NCI-H2081 (cell line): ENCODE results near the gene WDR7.

Source experiments
- DNase-seq, 2 experiments: peaks; one replicate each; lab custom pipeline; 2025; lab: John Stamatoyannopoulos, UW

The WDR7 gene

DNA sequence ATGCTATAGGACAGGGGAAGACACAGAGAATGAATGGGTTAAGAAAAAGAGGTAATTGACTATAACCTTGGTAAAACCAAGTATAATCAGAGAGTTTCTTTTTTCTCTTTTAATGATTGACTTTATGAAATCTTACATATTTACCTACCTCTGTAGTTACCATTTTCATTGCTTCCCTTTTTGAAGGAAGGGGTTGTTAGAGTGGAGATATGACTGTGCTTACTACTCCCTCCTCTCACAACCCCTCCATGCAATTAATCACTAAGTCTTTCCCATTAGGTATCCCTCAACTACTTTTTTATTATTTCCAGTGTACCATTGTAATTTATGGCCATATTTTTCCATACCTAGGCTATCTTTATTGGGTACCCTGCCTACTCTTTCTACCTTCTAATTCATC lies 71.4 kb downstream of the WDR7 start:
- DNase-seq: no peak

DNA sequence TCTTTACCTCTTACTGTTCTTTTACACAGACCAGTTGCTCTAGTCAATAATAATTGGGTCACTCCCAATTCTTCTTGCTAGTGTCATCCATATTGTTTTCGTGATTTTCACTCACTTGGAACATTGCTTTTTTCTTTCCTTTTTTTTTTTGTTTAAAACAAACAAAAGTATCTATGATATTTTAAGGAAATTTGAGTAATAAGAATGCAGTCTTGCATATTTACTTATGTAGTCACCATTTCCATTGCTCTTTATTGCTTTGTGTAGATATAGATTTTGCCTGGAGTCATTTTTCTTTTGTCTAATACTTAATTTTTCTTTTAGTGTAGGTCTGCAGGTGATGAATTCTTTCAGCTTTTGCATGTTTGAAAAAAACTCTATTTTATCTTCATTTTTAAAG lies 71.9 kb downstream of the WDR7 start:
- DNase-seq: no peak

DNA sequence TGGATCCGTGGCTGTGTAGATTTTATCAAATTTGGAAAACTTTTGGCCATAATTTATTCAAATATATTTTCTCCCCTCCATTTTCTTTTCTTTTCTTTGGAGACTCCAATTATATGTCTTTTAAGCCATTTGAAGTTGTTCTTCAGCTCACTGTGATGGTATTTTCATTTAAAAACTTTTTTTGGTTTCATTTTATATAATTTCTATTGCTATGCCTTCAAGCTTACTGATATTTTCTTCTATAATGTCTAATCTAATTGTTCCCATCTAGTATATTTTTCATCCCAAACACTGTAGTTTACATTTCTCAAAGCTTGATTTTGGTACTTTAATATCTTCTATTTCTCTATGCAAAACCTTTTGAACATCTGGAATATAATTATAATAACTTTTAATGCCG lies 72.5 kb downstream of the WDR7 start:
- no peak for DNase-seq

DNA sequence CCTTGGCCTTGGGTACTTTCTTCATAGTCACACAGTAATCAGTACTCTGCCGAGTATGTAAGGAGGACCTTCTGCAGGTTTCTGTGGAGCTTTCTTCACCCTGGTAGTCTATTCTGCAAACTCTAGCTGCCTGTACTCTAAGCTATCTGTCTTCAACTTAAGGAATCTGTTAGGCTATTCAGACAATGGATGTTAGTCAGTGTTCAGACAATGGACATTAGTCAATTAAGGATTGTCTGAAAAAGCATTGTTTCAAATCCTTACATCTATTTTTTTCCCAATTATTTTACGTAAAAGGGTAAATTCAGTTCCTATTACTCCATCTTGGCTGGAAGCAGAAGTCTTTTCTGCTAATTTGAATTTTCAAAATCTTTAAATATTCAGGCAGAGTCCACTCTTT lies 75.7 kb downstream of the WDR7 start:
- DNase-seq: no peak

DNA sequence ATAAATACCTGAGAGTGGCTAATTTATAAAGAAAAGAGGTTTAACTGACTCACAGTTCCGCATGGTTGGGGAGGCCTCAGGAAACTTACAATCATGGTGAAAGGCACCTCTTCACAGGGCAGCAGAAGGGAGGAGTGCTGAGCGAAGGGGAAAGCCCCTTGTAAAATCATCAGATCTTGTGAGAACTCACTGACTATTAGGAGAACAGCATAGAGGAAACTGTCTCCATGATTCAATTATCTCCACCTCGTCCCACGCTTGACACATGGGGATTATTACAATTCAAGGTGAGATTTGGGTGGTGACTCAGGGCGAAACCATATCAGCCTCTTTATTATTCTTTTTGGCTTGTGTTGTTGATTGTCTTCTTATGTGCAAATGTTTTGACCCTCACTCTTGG lies 76.2 kb downstream of the WDR7 start:
- no peak for DNase-seq

DNA sequence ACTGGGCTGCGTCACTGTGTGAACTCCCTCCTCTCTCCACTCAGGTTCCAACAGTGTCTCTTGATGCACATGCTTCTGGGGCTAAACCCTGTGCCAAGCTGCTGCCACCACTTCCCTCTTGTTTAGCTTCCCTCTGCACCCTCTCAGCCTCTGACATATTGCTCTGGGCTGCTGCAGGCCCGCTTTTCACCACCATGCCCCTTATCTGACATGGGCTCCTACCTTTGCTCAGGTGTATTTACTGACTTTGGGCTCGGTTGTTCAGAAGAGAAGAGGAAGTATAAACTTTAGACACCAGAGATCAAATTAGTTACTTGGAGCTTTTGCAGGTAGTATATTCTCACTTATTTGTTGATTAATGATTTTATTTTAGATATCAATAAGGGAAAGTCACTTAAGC lies 77.6 kb downstream of the WDR7 start:
- DNase-seq: no peak

DNA sequence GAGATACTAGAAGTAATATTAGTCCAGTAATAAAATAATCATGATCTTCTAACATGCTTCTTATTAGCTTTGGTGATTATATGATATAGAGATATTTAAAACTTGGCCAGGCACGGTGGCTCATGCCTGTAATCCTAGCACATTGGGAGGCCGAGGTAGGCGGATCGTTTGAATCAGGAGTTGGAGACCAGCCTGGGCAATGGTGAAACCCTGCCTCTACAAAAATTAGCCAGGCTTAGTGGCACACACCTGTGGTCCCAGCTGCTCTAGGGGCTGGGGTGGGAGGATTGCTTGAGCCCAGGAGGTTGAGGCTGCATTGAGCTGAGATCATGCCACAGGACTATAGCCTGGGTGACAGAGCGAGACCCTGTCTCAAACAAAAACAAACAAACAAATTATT lies 87.0 kb downstream of the WDR7 start:
- DNase-seq: no peak

DNA sequence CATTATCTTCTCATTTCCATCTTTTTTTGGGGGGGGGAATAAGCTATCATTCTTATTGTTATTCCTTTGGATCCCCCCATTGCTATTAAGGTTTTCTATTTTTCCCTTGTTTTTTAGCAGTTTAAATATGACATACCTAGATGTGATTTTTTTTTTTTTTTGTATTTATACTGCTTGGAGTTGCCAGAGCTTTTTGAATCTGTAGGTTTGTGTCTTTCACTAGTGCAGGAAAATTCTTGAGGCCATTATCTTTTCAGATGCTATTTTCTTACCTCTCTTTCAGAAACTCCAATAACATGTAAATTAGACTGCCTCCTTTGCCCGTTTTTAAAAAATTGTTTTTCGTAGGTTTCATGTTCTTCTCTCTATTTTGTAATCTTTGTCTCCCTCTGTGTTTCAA lies 88.6 kb downstream of the WDR7 start:
- DNase-seq: no peak

DNA sequence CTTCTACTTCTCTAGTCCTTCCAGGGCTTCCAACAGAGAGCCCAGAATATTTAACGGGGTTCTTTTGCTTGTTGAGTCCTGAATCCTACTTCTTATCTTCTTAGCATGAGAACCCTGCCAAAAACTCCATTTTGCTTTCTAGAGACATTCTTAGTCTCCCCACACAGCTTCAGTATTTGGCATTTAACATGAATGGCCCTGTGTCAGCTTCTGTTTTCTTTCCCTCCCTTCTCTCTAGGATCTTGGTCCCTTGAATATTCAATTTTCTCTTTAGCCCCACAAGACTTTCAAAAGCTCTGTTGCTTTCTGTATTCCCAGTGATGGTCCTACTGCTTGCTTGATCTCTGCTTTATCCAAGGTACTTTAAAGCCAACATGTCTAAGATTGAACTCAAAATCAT lies 89.5 kb downstream of the WDR7 start:
- DNase-seq: no peak

DNA sequence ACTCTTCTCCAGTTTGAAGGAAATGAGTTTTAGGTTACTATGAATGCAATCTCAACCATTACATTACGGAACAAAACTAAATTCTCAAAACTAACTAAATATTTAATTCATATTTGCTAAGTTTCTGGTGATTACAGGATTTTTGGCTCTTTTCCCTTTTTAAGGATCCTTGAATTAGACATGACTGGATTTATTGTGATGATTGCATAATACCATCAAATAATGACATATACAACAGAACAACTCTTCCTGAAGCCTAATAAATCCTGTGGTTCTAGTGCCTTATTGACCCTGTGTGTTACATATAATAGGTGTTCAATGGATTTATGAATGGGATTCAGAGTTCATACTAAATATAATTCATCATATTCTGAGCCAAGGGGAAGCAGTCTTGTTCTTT lies 90.5 kb downstream of the WDR7 start:
- no peak for DNase-seq

DNA sequence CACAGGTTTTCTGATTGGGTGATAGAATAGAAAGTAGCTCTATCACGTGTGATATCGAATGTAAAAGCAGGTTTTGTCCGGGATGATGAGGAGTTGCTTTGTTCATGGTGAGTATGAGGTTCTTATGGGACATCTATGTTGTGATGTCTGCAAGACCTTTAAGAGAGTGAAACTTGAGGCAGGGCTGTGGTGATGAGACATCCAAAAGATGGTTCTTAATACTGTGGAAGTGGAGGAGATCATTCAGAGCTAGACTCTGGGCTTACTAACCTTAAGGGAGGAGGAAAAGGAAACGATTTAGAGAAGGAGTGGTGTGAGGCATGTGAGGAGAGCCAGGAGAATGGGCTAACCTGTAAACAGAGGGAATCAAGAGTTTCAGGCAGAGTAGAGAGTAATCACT lies 92.0 kb downstream of the WDR7 start:
- DNase-seq: no peak

DNA sequence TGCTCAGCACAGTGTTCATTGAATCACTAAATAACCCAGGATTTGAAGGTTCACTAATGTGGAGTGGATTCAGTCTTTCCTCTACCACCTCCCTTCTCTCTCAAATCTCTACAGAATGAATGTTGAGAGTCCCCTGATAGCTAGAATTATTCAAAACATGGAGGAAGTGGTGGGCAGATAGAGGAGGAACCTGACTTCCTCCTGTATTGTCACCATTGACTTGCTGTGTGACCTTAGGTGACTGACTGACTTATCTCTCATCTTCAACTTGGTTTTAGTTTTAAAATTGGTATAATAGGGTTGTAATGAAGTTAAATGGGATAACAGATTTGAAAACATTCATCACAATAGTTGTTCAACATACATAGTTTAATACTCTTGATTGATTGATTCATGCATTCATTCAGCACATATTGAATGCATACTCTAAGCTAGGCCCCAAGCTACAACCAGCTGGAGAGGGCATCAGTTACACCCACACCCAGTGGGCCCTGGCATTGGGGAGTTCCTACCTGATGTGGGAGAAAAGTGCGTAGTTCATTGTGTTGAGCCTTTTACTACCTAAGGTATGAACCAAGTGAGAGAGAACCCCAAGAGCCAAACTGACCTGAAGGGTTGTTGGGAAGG lies 96.0 kb downstream of the WDR7 start:
- DNase-seq: no peak

DNA sequence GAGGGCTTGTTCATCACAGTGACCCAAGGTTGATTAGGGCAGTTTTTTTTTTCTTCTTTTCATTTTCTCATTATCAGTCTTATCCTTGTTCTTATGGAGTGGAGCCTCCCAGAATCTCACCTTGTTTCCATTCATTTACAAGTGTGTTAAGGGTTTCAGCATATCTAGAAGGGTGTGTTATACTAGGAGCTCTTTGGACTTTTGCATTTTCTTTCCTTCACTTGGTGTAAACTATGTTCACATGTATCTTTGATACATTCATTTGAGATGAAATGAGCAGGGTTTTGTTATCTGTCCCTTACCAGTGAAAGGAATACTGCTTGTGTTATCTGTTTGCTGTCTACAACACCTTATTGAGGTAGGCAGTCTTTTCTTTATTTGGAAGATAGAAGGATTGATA lies 96.7 kb downstream of the WDR7 start:
- DNase-seq: no peak

DNA sequence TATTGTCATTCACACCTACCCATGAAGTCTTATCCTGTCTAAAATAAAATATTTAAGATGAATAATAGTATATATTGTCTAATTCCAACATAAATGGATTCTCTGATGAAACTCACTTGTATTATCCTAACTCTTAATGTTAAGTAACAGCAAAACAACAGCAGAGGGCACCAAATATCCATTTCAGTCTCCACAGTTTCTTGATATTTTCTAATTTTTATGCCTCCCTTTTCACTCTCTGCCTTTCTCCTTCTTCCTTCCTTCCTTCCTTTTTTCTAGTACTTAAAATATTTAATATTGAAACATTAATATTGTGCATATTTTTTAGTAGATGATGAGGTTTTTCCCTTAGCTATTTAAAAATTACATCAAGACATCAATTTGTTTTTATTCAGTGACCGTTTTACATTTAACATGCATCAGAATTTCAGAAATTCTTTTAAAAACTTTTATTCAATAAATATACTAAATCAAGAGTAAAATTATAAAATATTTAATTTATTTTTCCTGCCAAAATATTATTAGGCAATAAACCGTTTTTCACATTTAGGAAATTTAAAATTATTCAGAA lies 97.6 kb downstream of the WDR7 start:
- peak; percentile 22 to 38 for DNase-seq

DNA sequence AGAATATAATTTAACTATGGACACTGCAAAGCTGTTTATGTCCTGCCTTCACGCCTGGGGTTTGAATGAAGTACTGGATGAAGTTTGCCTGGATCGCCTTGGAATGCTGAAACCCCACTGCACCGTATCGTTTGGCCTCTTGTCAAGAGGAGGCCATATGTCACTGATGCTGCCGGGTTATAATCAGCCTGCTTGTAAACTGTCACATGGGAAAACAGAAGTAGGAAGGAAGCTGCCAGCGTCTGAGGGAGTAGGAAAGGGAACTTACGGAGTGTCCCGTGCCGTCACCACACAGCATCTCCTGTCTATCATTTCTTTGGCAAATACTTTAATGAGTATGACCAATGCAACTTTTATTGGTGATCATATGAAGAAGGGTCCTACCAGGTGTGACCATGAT lies 105.8 kb downstream of the WDR7 start:
- no peak for DNase-seq

DNA sequence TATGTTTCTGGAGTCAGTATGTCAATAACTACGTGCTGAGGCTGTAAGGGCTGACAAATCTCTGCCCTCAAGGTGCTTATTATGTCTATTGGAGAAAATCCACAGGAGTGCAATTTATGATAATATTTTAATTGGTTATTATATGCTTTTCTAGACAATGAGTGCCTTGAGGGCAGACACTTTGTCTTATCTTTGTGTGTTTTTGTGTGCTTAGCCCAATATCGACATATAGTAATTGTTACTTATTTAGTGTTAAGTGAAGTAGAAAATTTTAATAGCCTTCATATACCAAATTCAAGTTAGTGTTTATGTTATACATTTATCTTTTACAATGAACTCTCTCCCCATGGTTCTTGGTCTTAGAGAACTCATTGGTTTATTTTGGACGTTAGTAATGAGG lies 118.9 kb downstream of the WDR7 start:
- DNase-seq: peak; percentile 4 to 75

DNA sequence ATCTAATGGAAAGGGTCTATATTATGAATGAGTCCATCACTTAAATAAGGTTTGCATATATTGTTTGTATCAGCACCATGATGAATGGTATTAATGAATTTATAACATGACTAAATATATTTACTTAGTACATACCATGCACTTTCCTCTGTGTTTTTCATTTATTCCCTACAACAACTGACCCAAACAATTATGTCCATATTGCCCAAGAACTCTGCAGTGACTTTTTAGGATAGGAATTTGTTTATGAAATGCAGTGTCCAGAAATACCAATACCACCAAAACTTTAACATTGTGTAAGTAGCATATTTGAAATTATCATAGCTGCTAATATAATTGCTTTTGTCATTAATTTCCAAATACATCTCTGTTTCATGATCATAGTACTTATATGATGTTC lies 119.7 kb downstream of the WDR7 start:
- no peak for DNase-seq

DNA sequence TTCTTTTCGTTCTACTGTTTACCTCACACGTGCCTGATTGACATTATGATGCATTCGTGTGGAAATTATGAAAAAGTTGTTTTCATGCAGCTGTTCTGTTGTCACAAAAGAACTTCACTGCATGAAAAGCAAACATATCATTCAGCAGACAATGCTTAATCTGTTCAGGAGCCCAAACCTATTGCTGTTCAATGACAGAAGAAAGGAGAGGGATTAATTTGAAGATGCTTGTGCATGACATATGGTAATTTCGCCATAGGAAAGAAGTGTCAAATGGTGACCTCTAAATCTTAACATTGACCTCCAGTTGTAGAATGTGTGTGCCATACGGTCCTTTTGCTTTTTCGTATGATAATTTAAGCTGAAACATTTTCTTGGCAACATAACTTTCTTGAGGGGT lies 124.5 kb downstream of the WDR7 start:
- DNase-seq: no peak

DNA sequence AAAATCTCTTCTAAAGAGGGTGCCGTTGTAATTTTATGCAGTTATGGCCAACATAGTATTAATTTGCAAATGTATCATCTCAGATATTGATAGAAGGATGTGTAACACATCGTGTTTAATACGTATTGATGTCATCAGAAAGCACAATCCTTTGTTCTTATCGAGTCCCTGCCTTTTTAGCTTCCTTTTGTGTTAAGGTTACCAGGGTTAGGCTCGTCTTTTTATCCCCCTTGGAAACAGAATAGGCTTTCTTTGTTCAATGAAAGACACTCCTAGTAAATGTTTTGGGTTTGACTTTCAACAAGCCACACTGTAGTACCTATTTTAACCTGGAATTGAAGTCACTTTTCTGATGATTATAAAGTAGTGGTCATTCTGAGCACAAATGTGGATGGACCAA lies 136.2 kb downstream of the WDR7 start:
- no peak for DNase-seq

DNA sequence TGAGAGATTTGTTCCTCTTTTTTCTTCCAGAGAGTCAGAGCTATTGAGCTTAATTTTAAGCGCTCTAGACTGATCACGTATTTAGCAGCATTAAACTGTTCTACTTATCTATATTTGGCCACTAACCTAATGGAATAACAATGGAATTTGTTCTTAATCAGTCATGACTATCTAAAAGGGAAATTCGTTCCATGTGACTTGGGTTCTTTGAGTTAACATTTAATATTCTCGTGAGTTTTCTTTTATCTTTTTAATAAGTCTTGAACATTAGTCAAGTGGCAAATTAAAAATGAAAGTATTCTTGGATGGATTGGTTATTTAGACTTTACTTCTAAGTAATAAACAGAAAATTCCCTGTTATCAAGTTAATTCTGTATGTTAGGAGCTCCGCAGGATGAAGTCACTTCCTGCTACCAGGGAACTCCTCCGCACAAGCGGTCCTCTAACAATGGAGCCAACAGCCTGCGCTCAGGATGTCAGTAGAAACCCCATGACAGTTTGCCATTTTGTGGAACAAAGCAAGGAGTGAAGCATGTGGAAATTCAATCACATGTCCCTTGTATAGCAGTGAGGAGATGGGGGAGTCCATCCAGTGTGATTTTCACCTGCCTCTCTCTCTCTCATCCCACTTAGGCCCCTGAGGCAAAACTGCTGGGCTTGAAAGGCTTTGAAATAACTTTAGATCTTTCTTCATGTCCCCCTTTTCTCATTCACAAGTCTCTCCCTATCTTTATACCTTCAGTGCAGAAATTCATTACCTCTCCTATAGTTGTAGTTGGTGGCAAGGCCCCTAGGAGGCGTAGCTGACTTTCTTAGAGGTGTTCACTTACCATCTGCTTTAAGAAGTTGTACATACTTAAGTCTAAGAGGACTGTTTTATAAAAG lies 138.1 kb downstream of the WDR7 start:
- no peak for DNase-seq

DNA sequence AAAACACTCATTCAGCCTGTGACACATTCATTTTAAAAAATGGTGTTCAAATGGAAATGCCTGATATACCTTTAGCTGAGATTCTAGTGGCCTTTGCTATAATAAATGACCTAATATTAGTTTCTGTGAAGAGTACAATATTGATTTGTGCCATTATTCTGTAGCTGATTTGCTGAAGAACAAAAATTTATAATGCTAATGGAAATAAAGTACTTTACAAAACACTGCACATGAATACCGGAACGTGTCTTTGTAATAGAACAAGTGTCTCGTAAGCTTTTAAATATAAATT lies 138.7 kb downstream of the WDR7 start:
- no peak for DNase-seq

DNA sequence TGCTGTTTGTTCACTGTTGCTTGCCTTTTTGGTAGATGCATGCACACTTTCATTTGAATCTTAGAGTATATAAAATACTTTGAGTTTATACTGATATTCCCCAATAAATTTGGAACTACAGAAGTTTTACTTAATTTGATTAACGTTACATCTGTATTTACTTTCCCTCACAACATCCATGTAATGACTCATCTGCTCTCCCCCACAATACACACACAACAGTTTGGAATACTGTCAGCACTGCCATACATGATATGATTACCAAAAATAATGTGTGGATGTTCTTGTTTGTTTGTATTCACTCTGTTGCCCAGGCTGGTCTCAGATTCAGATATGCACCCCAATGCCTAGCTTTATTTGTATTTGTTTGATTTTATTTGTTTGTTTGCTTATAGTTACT lies 144.2 kb downstream of the WDR7 start:
- DNase-seq: no peak

DNA sequence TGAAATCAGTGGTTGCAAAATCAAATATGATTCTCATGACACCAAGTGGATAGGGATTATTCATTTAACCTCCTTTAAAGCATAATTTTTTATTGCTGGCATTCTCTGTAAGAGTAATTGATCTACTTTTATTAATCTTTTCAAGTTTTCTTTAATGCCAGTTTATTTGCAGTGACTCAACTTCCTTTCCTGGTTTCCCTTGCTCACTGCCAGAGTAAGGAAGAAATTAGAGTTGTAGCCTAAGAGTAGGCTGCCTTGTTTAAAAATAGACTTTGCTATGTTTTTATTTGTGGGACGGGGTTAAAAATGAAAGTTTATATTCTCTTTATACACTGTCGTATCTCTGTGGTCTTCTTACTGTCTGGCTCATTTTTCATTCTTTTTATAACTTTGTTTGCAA lies 148.6 kb downstream of the WDR7 start:
- no peak for DNase-seq

DNA sequence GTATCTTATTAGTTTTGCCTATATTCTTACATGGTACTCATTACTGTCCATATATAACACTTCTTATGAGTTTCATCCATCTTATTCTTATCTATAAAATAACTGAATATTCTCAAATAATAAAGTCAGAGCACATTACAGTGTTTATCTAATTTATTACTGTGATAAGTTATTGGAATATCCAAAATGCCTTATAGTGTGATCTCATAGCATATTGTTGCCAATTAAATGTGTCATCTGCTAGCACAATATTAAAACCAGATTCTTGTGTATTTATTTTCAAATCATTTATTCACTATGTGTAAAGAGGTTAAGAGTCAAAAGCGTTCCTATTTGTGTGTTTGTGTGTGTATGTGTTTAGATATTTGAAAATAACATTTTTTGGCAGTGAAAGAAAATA lies 151.9 kb downstream of the WDR7 start:
- no peak for DNase-seq
